Uterus (tissue), 2 donors: ENCODE measurements around the gene METTL26.

Experiments used
- CTCF ChIP-seq, 4 experiments: fragments of 200-600 bp in 2 of 4; fragments of 450-650 bp in 2 of 4; sonication (generic) in 2 of 4; IDR thresholded peaks; one replicate each; pipeline ENCODE4 v1.5.1; 2016 to 2019; ENCODE audit warnings: antibody characterized with exemption in 4 of 4, mild to moderate bottlenecking in 2 of 4, moderate library complexity in 1 of 4
- POLR2A ChIP-seq, 2 donors: fragments of 450-650 bp; IDR thresholded peaks; one replicate each; pipeline ENCODE4 v1.6.1; 2016; ENCODE audit warnings: antibody characterized with exemption in 2 of 2, mild to moderate bottlenecking in 1 of 2, moderate library complexity in 1 of 2

- no peak for TF ChIP-seq CTCF (IDR thresholded peaks at IDR 0.05)
- no peak for TF ChIP-seq POLR2A (IDR thresholded peaks at IDR 0.05)
Observed at GRCh38 chr16:673399-673991, 37.4 kb upstream of the METTL26 start.
